Hematopoietic multipotent progenitor cell treated with erythropoietin and hydrocortisone succinate and interleukin-3 and kit ligand, for 8 days (in vitro differentiated cells): ENCODE measurements around the gene TMEM219.
"Not testable (repeated sequence)": the region's sequence is repeated elsewhere in the genome, so short reads cannot be mapped to it uniquely, and the experiment has no call there.

ENCODE experiments used
- DNase-seq: peaks from one replicate; pipeline ENCODE4 v3.0.0-alpha.2; 2015

TMEM219 gene, protein sequence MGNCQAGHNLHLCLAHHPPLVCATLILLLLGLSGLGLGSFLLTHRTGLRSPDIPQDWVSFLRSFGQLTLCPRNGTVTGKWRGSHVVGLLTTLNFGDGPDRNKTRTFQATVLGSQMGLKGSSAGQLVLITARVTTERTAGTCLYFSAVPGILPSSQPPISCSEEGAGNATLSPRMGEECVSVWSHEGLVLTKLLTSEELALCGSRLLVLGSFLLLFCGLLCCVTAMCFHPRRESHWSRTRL

DNA sequence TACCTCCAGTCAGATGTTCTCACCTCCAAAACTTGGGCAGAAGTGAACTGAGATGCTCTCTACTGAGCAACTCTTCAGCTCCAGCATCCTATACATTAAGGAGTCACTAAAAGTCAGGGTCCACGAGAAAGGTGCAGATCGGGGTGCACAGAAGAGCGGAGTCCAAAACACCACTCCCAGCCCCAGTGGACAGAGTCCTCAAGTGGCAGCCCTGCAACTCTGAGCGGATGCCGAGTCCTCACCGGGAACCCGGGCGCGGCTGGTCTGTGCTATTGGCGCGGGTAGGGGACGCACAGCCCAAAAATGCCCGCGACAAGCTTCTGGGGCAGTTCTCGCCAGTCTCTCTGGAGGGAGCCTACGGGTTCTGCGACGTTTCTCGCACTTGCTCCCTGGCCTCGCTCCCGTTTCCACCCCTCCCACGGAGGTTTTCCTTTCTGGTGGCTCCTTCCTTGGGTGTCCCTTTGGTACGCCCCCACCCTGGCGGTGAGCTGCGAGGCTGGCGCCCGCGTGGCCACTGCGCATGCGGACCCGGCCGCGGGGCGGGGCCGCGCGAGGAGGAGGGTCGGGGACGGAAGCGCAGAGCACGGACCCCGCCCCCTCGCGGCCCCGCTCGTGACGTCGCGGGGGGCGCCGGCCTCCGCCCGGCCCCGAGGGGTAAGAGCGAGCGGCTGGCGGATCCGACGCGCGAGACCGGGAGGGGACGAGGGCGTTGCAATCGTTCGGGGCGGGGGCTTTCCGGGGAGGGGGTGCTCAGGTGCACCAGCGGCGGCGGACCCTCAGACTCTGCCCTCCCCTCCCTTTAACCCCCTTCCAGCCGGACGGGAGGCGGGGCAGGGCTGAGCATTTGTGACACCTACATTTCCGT lies at the start of gene TMEM219:
Gene TMEM219 (plus strand): TSS at position 601 of the 865 bp plus-strand sequence. CDS start 1,065 bp downstream, outside the sequence.
- peak; percentile 91 for DNase-seq

DNA sequence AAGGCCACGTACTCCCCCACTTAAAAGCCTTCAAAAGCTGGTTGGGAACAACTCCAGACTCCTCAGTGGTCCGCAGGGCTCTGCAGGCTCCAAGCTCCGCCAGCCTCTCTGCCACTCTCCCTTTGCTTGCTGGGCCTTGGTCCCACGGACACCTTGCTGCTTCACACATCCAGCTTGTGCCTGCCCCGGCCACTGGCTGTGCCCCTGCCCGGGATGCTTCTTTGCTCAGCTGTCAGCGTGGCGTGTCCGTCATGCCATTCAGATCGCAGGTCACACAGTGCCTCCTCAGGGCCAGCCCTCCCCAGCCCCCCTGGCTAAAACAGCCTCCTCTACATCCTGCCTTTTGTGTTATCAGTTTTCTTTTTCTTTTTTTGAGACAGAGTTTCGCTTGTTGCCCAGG lies 49.8 kb upstream of the TMEM219 start:
- DNase-seq = no peak

DNA sequence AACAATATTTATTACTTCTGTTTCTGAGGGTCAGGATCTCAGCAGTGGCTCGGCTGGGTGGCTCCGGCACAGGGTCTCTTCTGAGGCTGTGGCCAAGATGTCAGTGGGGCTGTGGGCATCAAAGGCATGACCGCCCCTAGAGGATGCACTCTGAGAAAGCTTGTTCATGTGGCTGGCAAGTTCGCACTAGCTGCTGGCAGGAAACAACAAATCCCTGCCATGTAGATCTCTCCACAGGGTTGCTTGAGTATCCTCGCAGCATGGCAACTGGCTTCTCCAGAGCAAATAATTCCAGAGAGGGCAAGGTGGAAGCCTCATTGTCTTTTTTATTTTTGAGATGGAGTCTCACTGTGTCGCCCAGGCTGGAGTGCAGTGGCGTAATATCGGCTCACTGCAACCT lies 48.4 kb upstream of the TMEM219 start:
- no peak for DNase-seq

DNA sequence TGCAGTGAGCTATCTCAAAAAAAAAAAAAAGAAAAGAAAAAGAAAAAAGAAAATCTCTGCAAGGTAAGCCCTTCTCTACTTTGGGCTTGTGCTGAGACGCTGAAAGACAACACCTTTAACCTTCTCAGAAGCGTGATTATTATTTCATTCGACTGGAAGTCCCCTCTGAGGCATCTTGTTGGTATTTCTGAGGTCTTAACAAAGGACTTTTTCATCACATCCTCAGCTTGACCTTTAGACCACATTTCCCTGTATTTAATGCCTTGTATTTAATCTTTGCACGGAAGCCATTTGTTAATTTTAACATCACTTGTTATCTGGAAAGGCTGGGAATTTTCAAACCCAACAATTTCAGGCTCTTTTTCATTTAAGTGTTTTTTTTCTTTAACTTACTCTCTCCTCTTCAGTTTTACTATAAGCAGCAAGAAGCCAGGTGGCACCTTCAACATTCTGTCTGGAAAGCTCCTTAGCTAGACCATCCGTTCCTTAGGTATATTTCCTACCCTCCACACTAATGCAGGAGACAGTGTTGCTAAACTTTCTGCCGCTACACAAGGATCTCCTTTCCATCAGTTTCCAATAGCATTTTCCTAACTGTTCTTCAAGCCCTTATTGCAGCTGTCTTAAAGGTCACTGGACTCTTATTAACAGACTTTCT lies 46.2 kb upstream of the TMEM219 start:
- no peak for DNase-seq

DNA sequence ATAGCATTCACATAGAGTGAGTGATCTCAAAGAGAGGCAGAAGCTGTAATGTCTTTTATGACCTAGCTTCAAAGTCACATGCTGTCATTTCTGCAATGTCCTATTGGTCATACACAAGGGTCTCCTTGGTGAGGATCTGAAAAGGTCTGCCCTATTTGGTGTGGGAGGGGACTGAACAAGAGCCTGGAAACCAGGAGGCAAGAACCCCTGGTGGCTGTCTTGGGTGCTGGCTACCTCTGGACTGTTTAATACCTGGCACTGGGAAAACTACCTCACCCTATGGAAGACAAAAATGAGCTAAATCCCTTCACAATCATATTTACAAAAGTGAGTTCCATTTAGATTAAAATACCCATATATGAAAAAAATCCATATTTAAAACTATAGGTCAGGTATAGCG lies 44.9 kb upstream of the TMEM219 start:
- no peak for DNase-seq

DNA sequence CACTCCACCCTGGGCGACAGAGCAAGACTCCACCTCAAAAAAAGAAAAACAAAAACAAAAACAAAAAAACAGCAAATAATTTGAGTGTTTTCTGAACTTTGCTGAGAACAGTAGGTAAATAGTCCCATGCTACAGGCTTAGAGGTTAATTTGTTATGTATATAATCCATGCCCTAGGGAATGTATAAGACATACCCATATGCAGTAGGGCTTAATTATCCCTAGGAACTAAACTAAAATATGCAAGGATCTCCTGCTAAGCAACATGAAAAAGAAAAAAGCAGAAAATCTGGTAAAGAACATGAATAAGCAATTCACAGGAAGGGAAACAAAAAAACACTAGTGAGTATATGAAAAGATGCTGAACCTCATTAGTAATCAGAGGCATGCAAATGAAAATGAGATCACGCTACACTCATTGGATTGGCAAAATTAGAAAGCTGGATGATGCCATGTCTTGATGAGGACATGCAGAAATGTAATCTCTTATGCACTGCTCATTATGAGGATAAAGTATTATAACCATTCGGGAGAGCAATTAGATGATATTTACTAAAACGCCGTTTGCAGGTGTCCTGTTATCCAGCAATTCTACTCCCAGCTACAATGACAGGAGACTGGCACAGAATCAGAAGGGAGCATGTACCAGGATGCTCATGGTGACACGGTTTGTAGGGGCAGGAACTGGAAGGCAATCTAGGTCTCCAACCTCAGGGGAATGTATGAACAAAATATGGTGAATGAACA lies 41.4 kb upstream of the TMEM219 start:
- no peak for DNase-seq

DNA sequence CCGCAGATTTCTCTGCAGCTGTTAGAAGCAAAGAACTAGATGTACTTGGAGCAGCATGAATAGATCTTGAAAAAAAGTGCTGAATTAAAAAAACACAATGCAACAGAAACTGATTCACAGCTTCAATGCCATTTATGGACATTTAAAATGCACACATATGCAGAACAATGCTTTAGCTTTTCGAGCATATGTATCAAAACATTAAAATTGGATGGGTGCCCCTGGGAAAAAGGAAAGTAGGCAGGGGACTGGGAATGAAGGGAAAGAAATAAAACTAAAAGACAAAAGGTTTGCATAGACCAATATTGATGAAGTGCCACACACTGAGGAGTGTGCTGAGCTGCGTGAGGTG lies 40.9 kb upstream of the TMEM219 start:
- DNase-seq = no peak

DNA sequence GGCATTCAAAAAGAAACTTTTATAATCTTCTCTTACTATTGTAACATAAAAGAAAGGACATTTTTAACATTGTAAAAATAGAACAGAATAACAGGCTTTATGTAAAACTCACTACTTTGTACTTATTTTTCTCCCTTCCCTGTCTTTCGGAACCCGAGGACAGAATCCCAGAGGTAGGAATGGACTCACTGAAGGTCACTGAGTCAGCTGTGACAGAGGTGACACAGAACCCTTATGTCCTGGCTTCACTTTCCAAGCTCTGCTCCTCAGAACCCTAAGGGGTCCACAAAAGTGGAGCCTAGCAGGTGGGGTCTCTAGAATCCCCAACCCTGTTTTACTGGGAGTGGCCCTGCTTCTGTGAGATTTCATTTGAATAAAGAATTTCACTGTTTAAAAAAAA lies 39.6 kb upstream of the TMEM219 start:
- DNase-seq = no peak

DNA sequence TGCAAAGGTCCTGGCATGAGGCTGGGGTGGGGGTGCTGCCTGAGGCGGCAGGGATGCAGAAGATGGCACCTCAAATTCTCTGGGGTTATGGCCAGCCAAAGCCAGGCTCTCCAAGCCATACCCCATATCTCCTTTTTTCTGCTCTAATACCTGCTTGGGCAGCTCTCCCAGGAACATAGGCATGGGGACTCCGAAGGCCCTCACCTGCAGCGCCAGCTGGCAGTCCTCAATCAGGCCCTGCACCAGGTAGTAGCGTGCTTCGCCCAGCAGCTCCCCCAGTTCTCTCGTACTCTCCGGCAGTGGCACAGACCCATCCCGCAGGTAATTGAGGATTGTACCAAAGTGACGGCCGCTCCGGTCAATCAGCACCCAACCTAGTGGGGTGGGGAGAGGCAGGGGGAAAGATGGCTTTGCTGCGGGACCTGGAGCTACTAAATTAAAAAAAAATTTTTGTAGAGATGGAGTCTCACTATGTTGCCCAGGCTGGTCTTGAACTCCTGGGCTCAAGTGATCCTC lies 38.8 kb upstream of the TMEM219 start:
- DNase-seq = no peak

DNA sequence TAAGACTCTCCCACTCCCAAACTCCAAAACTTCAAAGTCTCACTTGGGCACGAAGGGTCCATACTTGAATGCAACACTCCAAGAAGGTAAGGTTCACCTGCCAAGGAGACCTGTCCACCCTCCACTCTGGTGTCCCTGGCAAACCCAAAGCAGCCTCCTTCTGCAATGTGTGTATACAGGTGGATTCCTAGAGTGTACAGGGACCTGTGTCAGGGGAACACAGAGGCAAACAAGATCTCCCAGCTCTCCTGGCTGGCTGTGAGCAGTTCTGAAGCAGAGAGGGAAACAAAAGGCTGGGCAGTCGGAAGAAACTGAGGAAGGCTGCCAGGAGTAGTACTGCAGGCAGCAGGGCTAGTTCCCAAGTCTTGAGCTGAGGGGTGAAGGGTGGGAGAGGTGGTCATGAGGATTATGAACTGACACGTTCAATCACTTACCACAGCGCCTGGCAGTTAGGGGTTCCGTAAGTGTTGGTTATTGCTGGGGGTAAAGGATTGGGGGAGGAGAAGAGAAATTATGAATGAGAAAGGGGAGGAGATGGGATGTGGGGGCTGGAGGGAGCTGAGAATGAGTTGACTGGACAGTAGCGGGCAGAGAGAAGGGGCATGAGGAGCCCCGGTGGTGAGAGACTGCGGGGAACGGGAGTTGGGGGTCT lies 36.6 kb upstream of the TMEM219 start:
- DNase-seq = no peak

DNA sequence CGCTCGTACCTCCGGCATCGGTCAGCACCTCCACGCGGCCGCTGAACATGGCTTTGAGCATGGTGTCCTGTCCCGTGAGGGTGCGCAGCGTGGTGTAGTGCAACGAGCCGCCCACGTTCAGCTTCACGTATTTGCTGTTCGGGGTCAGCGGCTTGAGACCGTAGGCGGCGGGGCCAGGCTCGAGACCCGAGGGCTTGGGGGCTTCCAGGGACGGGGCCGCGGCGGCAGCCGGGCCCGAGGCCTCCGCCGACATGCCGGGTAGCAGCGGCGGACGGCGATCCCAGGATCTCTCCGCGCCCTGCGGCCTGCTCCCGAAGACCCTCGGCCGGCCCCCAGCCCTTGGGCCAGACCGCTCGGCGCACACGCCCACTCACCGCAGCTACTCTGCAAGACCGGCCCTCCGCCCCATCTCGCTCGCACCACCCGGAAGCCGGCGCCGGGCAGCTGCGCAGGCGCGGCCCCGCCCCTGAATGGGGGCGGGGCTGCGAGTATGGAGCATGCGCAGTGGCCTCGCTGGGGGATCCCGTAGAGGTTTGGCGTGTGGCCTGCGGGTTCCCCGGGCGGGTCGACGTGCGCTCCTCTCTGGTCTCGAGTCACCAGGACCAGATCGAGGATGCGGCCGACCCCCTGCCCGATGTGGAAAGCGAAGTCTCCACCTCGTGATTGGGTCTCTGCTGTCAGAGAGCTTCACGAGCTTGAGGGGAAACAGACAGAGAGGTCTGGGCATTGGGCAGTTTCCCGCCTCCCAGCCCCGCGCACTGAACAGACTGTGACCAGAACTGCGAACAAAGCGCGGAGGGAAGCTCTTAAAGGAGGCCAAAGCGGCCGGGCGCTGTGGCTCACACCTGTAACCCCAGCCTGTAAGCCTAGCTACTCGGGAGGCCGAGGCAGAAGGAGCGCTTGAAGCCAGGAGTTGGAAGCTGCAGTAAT lies 35.8 kb upstream of the TMEM219 start, which contains the start of gene KCTD13:
Gene KCTD13 (minus strand): TSS at position 446 of the 930 bp plus-strand sequence. CDS start 193 bp downstream, at position 253.
- peak; percentile 87 for DNase-seq

DNA sequence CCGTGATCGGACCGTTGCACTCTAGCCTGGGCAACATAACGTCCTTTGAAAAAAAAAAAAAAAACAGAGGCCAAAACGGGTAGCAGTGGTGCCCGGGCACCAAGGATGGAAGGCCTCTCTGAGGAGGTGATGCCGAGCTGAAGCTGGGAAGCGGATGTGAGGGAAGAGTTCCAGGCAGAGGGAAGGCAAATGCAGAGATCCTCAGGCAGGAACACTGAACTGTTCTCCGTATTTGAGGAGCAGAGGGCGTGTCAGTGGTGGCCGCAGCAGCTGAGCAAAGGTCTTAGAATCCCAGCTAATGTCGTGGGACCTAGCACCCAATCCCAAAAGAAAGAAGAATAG lies 35.2 kb upstream of the TMEM219 start:
- no peak for DNase-seq

DNA sequence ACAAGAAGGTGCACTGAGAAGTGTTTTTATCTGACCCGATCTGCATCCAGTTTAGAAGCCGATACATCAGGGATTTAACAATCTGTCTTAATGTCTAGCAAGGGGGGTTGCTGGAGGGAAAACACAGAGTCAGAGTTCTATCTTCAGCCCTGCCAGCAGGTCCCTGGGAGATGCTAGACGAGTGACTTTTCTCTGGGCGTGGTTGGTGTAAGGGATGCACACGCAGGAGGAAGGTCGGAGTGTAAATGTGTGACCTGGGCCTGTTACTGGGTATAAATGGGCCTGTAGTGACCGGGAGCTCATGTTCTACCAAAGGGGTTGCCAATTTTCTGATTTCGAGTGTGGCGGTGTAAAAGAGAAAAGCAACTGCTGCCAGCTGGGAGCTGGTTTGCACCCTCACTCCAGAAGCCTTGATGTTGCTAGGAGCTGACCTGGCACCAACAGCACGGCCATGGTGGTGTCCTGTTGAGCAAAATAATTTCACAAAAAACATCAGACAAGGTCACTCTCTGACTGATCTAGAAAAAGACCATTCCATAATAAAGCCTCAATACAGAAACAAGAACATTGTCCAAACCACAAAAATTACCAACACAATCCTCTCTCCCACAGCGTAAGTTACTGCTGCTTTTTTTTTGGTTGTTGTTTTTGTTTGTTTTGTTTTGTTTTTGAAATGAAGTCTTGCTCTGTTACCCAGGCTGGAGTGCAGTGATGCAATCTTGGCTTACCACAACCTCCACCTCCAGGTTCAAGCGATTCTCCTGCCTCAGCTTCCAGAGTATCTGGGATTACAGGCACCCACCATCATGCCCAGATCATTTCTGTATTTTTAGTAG lies 34.6 kb upstream of the TMEM219 start:
- DNase-seq = no peak

DNA sequence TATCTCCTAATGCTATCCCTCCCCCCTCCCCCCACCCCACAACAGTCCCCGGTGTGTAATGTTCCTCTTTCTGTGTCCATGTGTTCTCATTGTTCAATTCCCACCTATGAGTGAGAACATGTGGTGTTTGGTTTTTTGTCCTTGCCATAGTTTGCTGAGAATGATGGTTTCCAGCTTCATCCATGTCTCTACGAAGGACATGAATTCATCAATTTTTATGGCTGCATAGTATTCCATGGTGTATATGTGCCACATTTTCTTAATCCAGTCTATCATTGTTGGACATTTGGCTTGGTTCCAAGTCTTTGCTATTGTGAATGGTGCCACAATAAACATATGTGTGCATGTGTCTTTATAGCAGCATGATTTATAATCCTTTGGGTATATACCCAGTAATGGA lies 30.1 kb upstream of the TMEM219 start:
- DNase-seq = not testable (repeated sequence)

DNA sequence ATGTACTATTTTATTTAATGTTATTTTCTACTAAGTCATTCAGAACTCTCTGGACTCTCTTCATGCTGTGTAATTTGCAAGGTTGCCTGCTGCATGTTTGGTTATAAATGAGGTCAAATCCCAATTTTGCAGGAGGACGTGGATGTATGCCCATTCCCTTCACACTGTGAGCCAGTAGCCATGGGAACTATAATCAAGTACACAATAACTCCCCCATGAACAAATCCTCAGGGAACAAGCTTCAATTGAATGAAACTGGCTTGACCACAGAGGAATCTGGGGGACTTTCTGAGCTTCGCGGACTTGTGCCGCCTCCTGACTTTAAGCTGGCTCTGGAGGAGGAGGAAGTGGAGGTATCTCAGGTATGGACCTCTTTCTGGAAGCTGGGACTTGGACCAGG lies 21.2 kb upstream of the TMEM219 start:
- no peak for DNase-seq

DNA sequence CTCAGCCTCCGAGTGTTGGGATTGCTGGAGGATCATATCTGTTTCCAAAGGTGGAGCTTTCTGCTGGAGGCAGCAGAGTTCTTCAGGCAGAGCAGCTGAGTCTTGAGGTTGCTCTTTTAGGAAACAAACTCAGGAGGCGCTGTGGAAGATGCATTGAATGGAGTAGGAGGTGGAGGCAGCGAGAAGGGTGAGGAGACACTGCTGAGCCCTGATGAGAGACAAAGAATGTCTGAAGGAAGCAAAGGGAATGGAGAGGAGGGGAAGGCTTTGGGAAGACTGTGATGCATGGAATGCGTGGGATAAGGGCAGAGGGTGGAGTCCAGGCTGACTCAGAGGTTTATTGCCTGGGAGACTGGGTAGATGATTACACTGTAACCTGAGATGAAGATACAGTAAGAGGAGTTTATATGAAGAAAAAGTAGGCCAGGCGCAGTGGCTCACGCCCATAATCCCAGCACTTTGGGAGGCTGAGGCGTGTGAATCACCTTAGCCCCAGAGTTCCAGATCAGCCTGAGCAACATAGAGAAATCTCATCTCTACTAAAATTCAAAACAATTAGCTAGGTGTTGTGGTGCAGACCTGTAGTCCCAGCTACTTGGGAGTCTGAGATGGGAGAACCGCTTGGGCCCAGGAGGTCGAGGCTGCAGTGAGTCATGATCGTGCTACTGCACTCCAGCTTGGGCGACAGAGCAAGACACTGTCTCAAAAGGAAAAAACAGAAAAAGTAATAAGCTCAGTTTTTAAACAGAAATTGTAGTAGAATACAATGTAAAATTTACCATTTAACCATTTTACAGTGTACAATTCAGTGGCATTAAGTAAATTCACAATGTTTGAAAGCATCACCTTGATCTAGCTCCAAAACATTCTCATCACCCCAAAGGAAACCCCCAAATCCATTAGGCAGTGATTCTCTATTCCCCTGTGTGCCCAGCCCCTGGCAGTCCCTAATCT lies 17.8 kb upstream of the TMEM219 start:
- no peak for DNase-seq

DNA sequence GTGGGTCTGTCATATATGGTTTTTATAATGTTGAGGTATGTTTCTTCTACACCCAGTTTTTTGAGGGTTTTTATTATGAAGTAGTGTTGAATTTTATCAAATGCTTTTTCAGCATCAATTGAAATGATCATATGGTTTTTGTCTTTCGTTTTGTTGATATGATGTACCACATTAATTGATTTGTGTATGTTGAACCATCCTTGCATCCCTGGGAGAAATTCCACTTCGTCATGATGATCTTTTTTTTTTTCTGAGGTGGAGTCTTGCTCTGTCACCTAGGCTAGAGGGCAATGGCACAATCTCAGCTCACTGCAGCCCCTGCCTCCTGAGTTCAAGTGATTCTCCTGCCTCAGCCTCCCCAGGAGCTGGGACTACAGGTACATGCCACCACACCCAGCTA lies 14.0 kb upstream of the TMEM219 start:
- DNase-seq = no peak

DNA sequence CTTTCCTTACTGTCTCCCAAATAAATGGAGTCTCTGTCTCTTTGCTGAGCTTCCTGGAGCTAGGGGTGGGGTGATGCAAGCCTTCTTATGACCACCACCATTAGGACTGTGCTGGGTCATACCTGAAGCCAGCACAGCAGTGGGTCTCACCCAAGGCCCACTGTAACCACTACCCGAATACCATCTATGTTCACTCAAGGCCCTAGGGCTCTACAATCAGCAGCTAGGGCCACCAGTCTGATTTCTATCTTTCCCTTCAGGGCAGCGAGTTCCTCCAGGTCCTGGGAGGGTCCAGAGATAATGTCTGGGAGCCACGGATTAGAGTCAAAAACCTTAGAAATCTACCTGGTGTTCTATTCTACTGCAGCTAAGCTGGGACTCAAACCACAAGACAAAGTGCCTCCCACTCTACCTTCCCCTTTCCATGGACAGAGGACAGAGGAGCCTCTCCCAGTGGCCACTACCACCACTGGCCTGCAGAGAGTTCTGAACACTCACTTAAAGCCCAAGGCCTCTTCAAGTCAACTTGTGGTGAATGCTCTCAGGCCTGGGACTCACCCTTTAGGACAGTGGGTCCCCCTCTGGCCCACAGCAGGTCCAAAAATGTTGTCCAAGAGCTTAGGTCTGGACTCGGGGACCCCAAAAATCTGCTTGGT lies 10.9 kb upstream of the TMEM219 start:
- DNase-seq = no peak
